GM12878 (cell line): Measurements from ENCODE around the gene ZSWIM9. TPM values are rescaled to one million over a fixed set of nuclear protein-coding genes. Genes with fewer than 3 reads are reported as not detected.

ENCODE experiments used
- ATAC-seq: fragments of 200-7000 bp; cut with Tn5 transposase; 3 replicates; pipeline ENCODE4 v1.9.1; 2020; ENCODE audit warnings: mild to moderate bottlenecking, moderate library complexity
- BruUV-seq: library from RNA; stranded (reverse); fragments of 400-500 nt; replicated peaks from 2 replicates; lab custom pipeline; 2021; lab: Mats Ljungman, UMichigan
- CTCF ChIA-PET: fragments of 300-600 bp; sonication (Branson Sonifier 250); formaldehyde crosslinking; extraction: SDS; loops from one replicate; lab custom pipeline; 2021; ENCODE audit warnings: inconsistent platforms; lab: Yijun Ruan, JAX
- POLR2A ChIA-PET: fragments of 350-600 bp; formaldehyde crosslinking; extraction: SDS; loops from one replicate; lab custom pipeline; 2021; ENCODE audit warnings: inconsistent platforms; lab: Charles Lee
- RAD21 ChIA-PET: fragments of 300-600 bp; sonication (Branson Sonifier 250); formaldehyde crosslinking; loops from one replicate; lab custom pipeline; 2023; ENCODE audit warnings: antibody characterized with exemption; ENCODE audit not compliant: unreplicated experiment; lab: Charles Lee
- SMC1A ChIA-PET: fragments of 300-600 bp; sonication (Branson Sonifier 250); formaldehyde crosslinking; loops from one replicate; lab custom pipeline; 2023; ENCODE audit not compliant: unreplicated experiment, uncharacterized antibody; lab: Charles Lee
- DNase-seq: peaks from one replicate; pipeline ENCODE4 v3.0.0-alpha.2; 2011; ENCODE audit warnings: low read depth, low spot score
- FAIRE-seq: peaks from 3 replicates; lab custom pipeline; 2011; peaks lifted over from hg19 to GRCh38; lab: Jason Lieb, UNC
- H2AFZ ChIP-seq: 2 replicates; pipeline ENCODE4 v1.6.0; 2011; ENCODE audit warnings: low read depth, low read length, control low read depth; ENCODE audit not compliant: control insufficient read depth
- H3K27ac ChIP-seq: 2 replicates; pipeline ENCODE4 v1.5.1; 2011; ENCODE audit warnings: control low read depth; ENCODE audit not compliant: control insufficient read depth, insufficient read depth
- H3K27me3 ChIP-seq, 2 experiments: replicated peaks in 1 of 2; 2 replicates each; pipeline versions ENCODE4 v1.6.0 to v1.6.1; 2011; ENCODE audit warnings: low read length in 1 of 2; ENCODE audit not compliant: control insufficient read depth in 2 of 2, insufficient read depth in 2 of 2
- H3K36me3 ChIP-seq, 2 experiments: 2 replicates each; pipeline ENCODE4 v1.5.1; 2011; ENCODE audit warnings: low read length in 1 of 2; ENCODE audit not compliant: control insufficient read depth in 2 of 2, insufficient read depth in 2 of 2
- H3K4me1 ChIP-seq: 2 replicates; pipeline ENCODE4 v1.6.1; 2011; ENCODE audit warnings: mild to moderate bottlenecking, low read length, moderate library complexity, mixed read lengths; ENCODE audit not compliant: control insufficient read depth, insufficient read depth
- H3K4me2 ChIP-seq: 2 replicates; pipeline ENCODE4 v1.6.0; 2011; ENCODE audit warnings: control low read depth; ENCODE audit not compliant: control insufficient read depth, insufficient read depth
- H3K4me3 ChIP-seq: fragments of 200-600 bp; sonication (generic); 2 replicates; pipeline ENCODE4 v1.5.1; 2016
- H3K79me2 ChIP-seq: 2 replicates; pipeline ENCODE4 v1.6.0; 2011; ENCODE audit warnings: low read length; ENCODE audit not compliant: control insufficient read depth, insufficient read depth
- H3K9ac ChIP-seq: 2 replicates; pipeline ENCODE4 v1.8.0; 2011; ENCODE audit warnings: low read length, control low read depth, mixed read lengths; ENCODE audit not compliant: control insufficient read depth, insufficient read depth
- H3K9me3 ChIP-seq: replicated peaks from 3 replicates; pipeline ENCODE4 v1.5.1; 2011; ENCODE audit warnings: mild to moderate bottlenecking, low read length; ENCODE audit not compliant: control insufficient read depth, insufficient read depth
- H4K20me1 ChIP-seq: 2 replicates; pipeline ENCODE4 v1.6.0; 2011; ENCODE audit not compliant: control insufficient read depth, insufficient read depth
- CUX1 ChIP-seq: IDR thresholded peaks from 2 replicates; pipeline ENCODE4 v1.6.1; 2012; ENCODE audit warnings: improper control_type of control experiment, low read depth, low read length; ENCODE audit not compliant: insufficient replicate concordance
- MEF2A ChIP-seq: IDR thresholded peaks from 2 replicates; pipeline ENCODE4 v1.6.1; 2011; ENCODE audit warnings: low read depth, mild to moderate bottlenecking, low read length, moderate library complexity; ENCODE audit not compliant: insufficient read depth
- RBBP5 ChIP-seq: fragments of 200-600 bp; sonication (generic); conservative IDR thresholded peaks from 2 replicates; pipeline ENCODE4 v1.6.1; 2016
- RFX5 ChIP-seq: IDR thresholded peaks from 2 replicates; pipeline ENCODE4 v1.6.1; 2011; ENCODE audit warnings: low read depth, low read length, improper control_type of control experiment
- ZBTB40 ChIP-seq: fragments of 450-650 bp; IDR thresholded peaks from 2 replicates; pipeline ENCODE4 v1.6.1; 2016; ENCODE audit warnings: mild to moderate bottlenecking, moderate library complexity, borderline replicate concordance
- WGBS: methylation state at CpG from one replicate; pipeline ENCODE4 v1.1.6; 2016; ENCODE audit warnings: low lambda C conversion rate; ENCODE audit not compliant: insufficient replicate concordance, insufficient coverage; ENCODE audit errors: missing lambda C conversion rate; 5-methylcytosine and 5-hydroxymethylcytosine counted together
- in situ Hi-C: fragments of 300-500 bp; cut with MboI; formaldehyde crosslinking; loops from 9 replicates; pipeline ENCODE4 v1.14.3; 2018; ENCODE audit warnings: mixed read lengths
- intact Hi-C: fragments of 100-400 bp; cut with micrococcal nuclease; formaldehyde crosslinking; loops from one replicate; pipeline ENCODE4 v1.14.2; 2022; ENCODE audit not compliant: unreplicated experiment
- polyA plus RNA-seq, 11 experiments: library from polyadenylated mRNA; depleted of rRNA in 4 of 11; unstranded in 6 of 11; stranded (reverse) in 5 of 11; fragments of >200 nt; fragmentation: Nextera tagmentation in 4 of 11; fragmentation: Illumina TruSeq in 1 of 11; extraction: Ambion mirVana in 4 of 11; extraction: Trizol in 1 of 11; gene quantifications; 1 replicate in 1 of 11; 2 replicates in 10 of 11; pipeline versions ENCODE4 v1.2.1 to v1.2.3, GENCODE V29; 2011 to 2016; ENCODE audit warnings: inconsistent platforms in 2 of 11, missing spikeins in 2 of 11, low read depth in 1 of 11
- total RNA-seq, 4 experiments: library from RNA; depleted of rRNA in 3 of 4; stranded (reverse); fragments of >200 nt in 3 of 4; fragmentation: Illumina TruSeq in 1 of 4; extraction: Trizol in 1 of 4; gene quantifications; 2 replicates each; pipeline versions ENCODE4 v1.2.1 to v1.2.3, GENCODE V29; 2013 to 2021

The ZSWIM9 gene
- total and polyA plus RNA-seq, 10 of the 15 experiments (the other 5 are each of a cell fraction or from before 2014, with no cell fraction given): 0.29 to 6.2 (median 1.4) TPM; not detected in 1

GRCh38 chr19:48136547-48136946 is 33.9 kb upstream of the ZSWIM9 start:
- ATAC-seq (no peak), FAIRE-seq (no peak), DNase-seq (no peak)
- ChIA-PET POLR2A (no interaction called here), RAD21 (no interaction called here), CTCF (no interaction called here), SMC1A (no interaction called here)
- intact Hi-C loops: no loop called here
- BruUV-seq: no TSS peak
- Histone ChIP-seq H4K20me1 (no peaks in the 10 kb centered on the region), H3K27me3 (no peaks in the 10 kb centered on the region), H3K27ac (no peak overlapping the region), H3K4me2 (no peak overlapping the region), H3K36me3 (peaks cover 7 to 20% of the 10 kb centered on the region in 2 experiments), H3K9ac (no peak overlapping the region), H3K79me2 (no peaks in the 10 kb centered on the region), H3K4me1 (no peaks in the 10 kb centered on the region), H3K9me3 (no peaks in the 10 kb centered on the region), H3K4me3 (no peak overlapping the region), H2AFZ (no peak overlapping the region)
- in situ Hi-C loops: no loop called here
- WGBS: 100% methylated on average over 4 of the region's 4 CpGs
- TF ChIP-seq RBBP5 (no peak), ZBTB40 (no peak), CUX1 (no peak), MEF2A (no peak), RFX5 (no peak)
